Gastroesophageal sphincter (tissue), 4 donors: ENCODE results near the gene AMER3. TPM values are rescaled to one million over a fixed set of nuclear protein-coding genes. Genes with fewer than 3 reads are reported as not detected.

Experiments
- ATAC-seq: fragments of 150-250 bp; one replicate; pipeline ENCODE4 v1.9.1; 2016; ENCODE audit warnings: mild to moderate bottlenecking, moderate library complexity
- H3K27ac ChIP-seq, 4 donors: fragments of 200-600 bp; sonication (generic) in 3 of 4; 1 replicate in 3 of 4; 2 replicates in 1 of 4; pipeline ENCODE4 v1.5.1; 2016 to 2019
- H3K27me3 ChIP-seq: fragments of 200-600 bp; sonication (generic); one replicate; pipeline ENCODE4 v1.5.1; 2019
- H3K36me3 ChIP-seq, 2 donors: fragments of 200-600 bp; sonication (generic); one replicate each; pipeline ENCODE4 v1.5.1; 2019; ENCODE audit warnings: control low read depth in 1 of 2
- H3K4me1 ChIP-seq, 3 donors: fragments of 200-600 bp; sonication (generic); 1 replicate in 2 of 3; 2 replicates in 1 of 3; pipeline ENCODE4 v1.5.1; 2016 to 2019; ENCODE audit warnings: control low read depth in 2 of 3
- H3K4me3 ChIP-seq, 2 donors: fragments of 200-600 bp; sonication (generic); one replicate each; pipeline ENCODE4 v1.5.1; 2019; ENCODE audit warnings: mild to moderate bottlenecking in 1 of 2, moderate library complexity in 1 of 2
- H3K9me3 ChIP-seq, 3 donors: fragments of 200-600 bp; sonication (generic); one replicate each; pipeline ENCODE4 v1.5.1; 2017 to 2019; ENCODE audit warnings: control low read depth in 2 of 3
- CTCF ChIP-seq, 4 experiments: fragments of 200-600 bp in 2 of 4; fragments of 450-650 bp in 2 of 4; sonication (generic) in 1 of 4; IDR thresholded peaks; one replicate each; pipeline ENCODE4 v1.5.1; 2017 to 2019; ENCODE audit warnings: antibody characterized with exemption in 4 of 4, mild to moderate bottlenecking in 2 of 4, moderate library complexity in 2 of 4
- EP300 ChIP-seq: sonication (generic); formaldehyde crosslinking; IDR thresholded peaks from one replicate; pipeline ENCODE4 v1.6.1; 2017; ENCODE audit warnings: antibody characterized with exemption, mild to moderate bottlenecking
- POLR2A ChIP-seq, 2 donors: fragments of 450-650 bp; IDR thresholded peaks; one replicate each; pipeline ENCODE4 v1.6.1; 2017; ENCODE audit warnings: antibody characterized with exemption in 2 of 2, mild to moderate bottlenecking in 2 of 2, moderate library complexity in 1 of 2
- POLR2AphosphoS5 ChIP-seq: sonication (generic); formaldehyde crosslinking; IDR thresholded peaks from one replicate; pipeline ENCODE4 v1.6.1; 2017; ENCODE audit warnings: antibody characterized with exemption
- WGBS, 2 donors: methylation state at CpG; one replicate each; pipeline ENCODE4 v1.1.5; 2018; ENCODE audit warnings: low coverage in 1 of 2; 5-methylcytosine and 5-hydroxymethylcytosine counted together
- total RNA-seq, 4 donors: library from RNA; depleted of rRNA; stranded (reverse); fragments of >200 nt; gene quantifications; one replicate each; pipeline ENCODE4 v1.1.0, GENCODE V29; 2016

The AMER3 gene
- total RNA-seq, 4 donors from 2014 or later, result 0.27 TPM; not detected in 3

GRCh38 chr2:130759906-130760753 is 4.8 kb downstream of the AMER3 start:
- Histone ChIP-seq H3K27me3 (peaks cover 87% of the 10 kb centered on the region), H3K4me3 (no peak overlapping the region), H3K4me1 (peaks cover 0 to 13% (median 3%) of the 10 kb centered on the region in 3 donors), H3K27ac (no peak overlapping the region), H3K36me3 (no peaks in the 10 kb centered on the region), H3K9me3 (no peaks in the 10 kb centered on the region)
- no peak for ATAC-seq
- no CpG with 5 or more reads among the region's 10 CpGs for WGBS, 2 donors
- TF ChIP-seq CTCF (IDR thresholded peaks at IDR 0.05) (no peak), POLR2AphosphoS5 (no peak), POLR2A (IDR thresholded peaks at IDR 0.05) (no peak), EP300 (no peak)

DNA sequence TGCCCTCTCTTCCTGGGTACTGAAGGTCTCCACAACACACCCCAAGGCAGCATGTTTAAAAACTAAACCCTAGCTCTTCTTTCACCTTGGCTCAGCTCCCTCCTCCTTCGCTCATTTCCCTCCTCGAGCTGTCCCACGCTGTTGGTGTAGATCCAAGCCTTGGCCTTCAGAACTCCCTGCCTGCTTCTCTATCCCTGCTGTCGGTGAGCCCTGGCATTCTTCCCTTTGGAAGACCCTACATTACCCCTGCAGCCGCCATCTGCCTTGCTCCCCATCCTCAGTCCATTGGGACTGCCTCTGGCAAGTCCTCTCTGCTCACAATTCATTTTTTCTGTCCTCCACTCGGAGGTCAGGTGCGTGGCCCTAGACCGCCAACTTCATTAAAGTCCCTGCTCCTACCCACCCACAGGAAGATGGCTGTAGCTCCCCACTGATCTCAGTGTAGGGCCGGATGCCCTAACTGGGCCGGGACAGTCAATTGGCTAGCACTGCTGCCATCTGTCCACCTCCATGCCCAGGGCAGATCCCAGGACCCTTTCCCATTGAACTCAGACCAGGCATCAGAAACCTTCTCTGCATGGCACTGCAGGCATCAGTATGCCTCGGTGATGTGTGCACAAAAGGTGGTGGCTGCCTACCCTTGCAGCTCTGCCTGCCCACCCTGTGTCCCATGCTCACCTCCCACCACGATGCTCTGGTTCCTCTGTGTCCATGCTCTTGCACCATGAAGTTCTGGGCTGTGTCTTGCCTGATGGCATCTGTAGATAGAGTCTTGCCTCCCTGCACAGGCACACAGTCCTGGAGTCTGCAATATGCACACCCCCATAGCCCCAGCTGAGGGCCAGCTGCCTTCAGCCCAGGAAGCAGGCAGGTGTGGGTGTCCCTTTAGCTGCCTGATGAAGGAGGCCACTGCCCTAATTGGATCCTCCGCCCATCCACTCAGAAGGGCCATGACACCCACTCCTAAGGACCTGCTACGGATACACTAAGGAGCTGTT is 5.7 kb downstream of the AMER3 start:
- no peaks in the 10 kb centered on the region for H3K9me3 ChIP-seq
- TF ChIP-seq POLR2A (IDR thresholded peaks at IDR 0.05) (no peak), CTCF (IDR thresholded peaks at IDR 0.05) (no peak)
- H3K27ac ChIP-seq, result no peak overlapping the region
- H3K36me3 ChIP-seq, result no peaks in the 10 kb centered on the region
- WGBS, 2 donors, result 58 to 63% methylated on average over 7 to 8 of the region's 14 CpGs
- H3K4me3 ChIP-seq, result no peak overlapping the region
- H3K4me1 ChIP-seq, result peaks cover 0 to 5% (median 0%) of the 10 kb centered on the region in 3 donors
- ATAC-seq, result no peak
- peaks cover 77% of the 10 kb centered on the region for H3K27me3 ChIP-seq

DNA sequence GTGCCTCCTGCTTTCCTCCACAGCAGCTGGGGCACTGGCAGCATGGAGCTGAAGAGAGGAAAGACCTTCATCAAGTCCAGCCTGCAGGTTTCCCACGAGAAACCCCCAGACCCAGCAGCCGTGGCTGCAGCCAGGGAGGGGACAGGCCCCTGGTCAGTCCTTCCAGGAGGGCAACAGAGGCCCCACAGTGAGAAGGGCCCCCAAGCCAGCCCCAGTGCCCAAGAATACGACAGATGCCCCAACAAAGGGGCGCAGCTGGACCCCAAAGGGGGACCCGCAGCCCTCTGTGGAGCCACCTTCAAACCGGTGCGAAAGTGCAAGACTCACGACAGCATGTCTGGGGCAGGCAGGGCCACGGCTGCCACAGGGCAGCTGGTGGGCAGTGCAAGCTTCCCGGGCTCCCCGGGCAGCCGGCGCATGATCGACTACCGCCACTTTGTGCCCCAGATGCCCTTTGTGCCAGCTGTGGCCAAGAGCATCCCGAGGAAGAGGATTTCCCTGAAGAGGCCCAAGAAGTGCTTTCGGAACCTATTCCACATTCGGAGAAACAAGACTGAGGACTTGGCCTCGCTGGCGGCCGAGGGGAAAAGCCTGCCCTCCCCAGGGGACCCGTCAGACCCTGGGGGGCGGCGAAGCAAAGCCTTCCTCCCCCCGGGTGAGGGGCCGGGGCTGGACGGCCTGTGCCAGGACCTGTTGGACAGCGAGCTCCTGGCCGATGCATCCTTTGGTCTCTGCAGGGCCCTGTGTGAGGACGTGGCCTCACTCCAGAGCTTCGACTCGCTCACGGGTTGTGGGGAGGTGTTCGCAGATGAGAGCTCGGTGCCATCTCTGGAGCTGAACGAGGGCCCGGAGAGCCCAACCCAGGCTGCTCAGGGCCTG is 6.9 kb downstream of the AMER3 start:
- H3K9me3 ChIP-seq, result no peaks in the 10 kb centered on the region
- ATAC-seq, result no peak
- 100% methylated on average over 3 of the region's 37 CpGs; no CpG with 5 or more reads in 1 of the 2 donors for WGBS, 2 donors

More for the DNA sequence above, 6.9 kb downstream of the AMER3 start:
- no peak for TF ChIP-seq CTCF (IDR thresholded peaks at IDR 0.05)
- TF ChIP-seq EP300, result no peak
- no peak for TF ChIP-seq POLR2A (IDR thresholded peaks at IDR 0.05)
- no peak for TF ChIP-seq POLR2AphosphoS5
- Histone ChIP-seq H3K36me3 (no peaks in the 10 kb centered on the region), H3K27ac (no peak overlapping the region), H3K4me1 (no peaks in the 10 kb centered on the region), H3K27me3 (peaks cover 73% of the 10 kb centered on the region), H3K4me3 (no peak overlapping the region)
